HG02588 (cell line): ENCODE data around the gene KCTD16.
A peak's percentile ranks its signal among the peaks of the same experiment; 100 is the strongest.

Experiments
- ATAC-seq: cut with Tn5 transposase; IDR thresholded peaks from one replicate; pipeline ENCODE4 v1.9.1; 2021; ENCODE audit warnings: mild to moderate bottlenecking, moderate library complexity; ENCODE audit not compliant: unreplicated experiment

KCTD16 gene

GRCh38 chr5:144162686-144163085, 8.0 kb upstream of the KCTD16 start:
- ATAC-seq, result no peak

GRCh38 chr5:144166696-144167095, 4.0 kb upstream of the KCTD16 start:
- ATAC-seq, result no peak

GRCh38 chr5:144167998-144168397, 2.7 kb upstream of the KCTD16 start:
- no peak for ATAC-seq

GRCh38 chr5:144169904-144170275, 783 bp upstream of the KCTD16 start:
- ATAC-seq, result no peak

- ATAC-seq, result no peak
These were observed 3.1 kb downstream of the KCTD16 start for GRCh38 chr5:144173766-144174165.

GRCh38 chr5:144177548-144177947, 6.9 kb downstream of the KCTD16 start:
- ATAC-seq, result no peak

- ATAC-seq, result no peak
These were observed 8.6 kb downstream of the KCTD16 start for GRCh38 chr5:144179226-144179625.

GRCh38 chr5:144183254-144183889, 12.7 kb downstream of the KCTD16 start:
- ATAC-seq, result no peak

- ATAC-seq, result peak; percentile 68
These were observed 17.1 kb downstream of the KCTD16 start for GRCh38 chr5:144187699-144188294.

GRCh38 chr5:144189800-144190429, 19.2 kb downstream of the KCTD16 start:
- peak; percentile 65 for ATAC-seq

- no peak for ATAC-seq
These were observed 20.9 kb downstream of the KCTD16 start for GRCh38 chr5:144191531-144191930.

- peak; percentile 85 for ATAC-seq
These were observed 21.3 kb downstream of the KCTD16 start for GRCh38 chr5:144191998-144192397.

- no peak for ATAC-seq
These were observed 22.0 kb downstream of the KCTD16 start for GRCh38 chr5:144192661-144193060.

GRCh38 chr5:144194144-144194543, 23.5 kb downstream of the KCTD16 start:
- ATAC-seq, result no peak

- ATAC-seq, result no peak
These were observed 24.8 kb downstream of the KCTD16 start for GRCh38 chr5:144195448-144195847.

- no peak for ATAC-seq
These were observed 25.9 kb downstream of the KCTD16 start for GRCh38 chr5:144196612-144197011.

GRCh38 chr5:144198386-144198785, 27.7 kb downstream of the KCTD16 start:
- ATAC-seq, result no peak

- no peak for ATAC-seq
These were observed 30.9 kb downstream of the KCTD16 start for GRCh38 chr5:144201588-144201987.

GRCh38 chr5:144202072-144202471, 31.4 kb downstream of the KCTD16 start:
- no peak for ATAC-seq

- ATAC-seq, result no peak
These were observed 32.1 kb downstream of the KCTD16 start for GRCh38 chr5:144202726-144203125.

- ATAC-seq, result peak; percentile 64
These were observed 33.3 kb downstream of the KCTD16 start for GRCh38 chr5:144203750-144204596.
